ENCODE results near the gene GUCA1C.

Gene GUCA1C

DNA sequence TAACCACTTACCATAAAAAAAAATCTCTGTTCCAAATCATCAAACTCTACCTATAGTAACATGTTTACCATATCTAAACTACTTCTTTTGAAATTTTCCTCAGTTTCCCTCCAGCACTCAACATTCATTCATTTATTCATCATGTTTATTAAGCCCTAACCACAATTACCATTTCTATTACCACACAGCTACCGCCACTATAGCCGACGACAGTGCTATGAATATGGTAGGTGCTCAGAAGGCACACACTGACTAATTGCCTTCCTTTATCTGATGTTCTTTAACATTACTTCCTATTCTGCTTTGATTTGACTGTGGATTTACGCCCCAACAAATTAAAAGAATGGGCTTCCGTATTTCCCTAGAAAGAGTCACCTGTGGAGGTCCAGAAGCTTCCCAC is 43.9 kb downstream of the GUCA1C start:
- no peak for DNase-seq (ENCODE audit: low read depth in 2 of 2)

DNA sequence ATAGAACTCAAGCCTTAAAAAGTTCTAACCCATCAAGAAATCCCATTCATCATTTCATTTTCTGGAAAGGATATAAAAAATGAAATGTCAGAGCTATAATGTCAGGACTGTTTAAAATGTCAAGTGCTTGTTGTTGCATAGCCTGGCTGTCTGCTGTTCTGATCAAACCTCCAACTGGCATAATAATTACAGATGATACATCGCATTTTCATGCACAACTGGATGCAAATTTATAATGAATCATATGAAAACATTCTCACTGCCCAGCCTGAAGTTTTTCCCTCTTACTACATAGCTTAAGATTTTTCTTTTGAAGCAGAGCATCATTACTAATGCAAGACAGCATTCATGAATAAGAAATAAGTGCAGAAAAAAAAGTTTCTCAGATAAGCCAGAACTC is 46.5 kb downstream of the GUCA1C start:
- DNase-seq (ENCODE audit: low read depth in 2 of 2), result no peak

DNA sequence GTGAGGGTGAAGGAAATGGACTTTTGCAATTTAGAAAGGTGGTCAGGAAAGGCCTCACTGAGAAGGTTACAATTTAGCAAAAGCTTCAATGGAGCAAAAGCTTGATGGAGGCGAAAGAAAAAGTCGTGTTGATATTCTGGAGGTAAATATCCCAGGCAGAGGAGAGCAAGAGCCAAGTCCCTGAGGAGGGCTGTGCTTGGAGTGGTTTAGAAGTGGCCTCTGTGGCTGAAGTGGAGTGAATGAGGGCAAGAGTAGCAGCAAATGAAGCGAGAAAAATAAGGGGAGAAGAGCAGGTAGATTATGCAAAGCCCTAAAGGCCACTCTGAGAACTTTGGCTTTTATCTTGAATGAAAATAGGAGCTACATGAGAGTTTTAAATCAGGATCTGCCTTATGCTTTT is 54.1 kb downstream of the GUCA1C start:
- no peak for DNase-seq (ENCODE audit: low read depth in 2 of 2)

DNA sequence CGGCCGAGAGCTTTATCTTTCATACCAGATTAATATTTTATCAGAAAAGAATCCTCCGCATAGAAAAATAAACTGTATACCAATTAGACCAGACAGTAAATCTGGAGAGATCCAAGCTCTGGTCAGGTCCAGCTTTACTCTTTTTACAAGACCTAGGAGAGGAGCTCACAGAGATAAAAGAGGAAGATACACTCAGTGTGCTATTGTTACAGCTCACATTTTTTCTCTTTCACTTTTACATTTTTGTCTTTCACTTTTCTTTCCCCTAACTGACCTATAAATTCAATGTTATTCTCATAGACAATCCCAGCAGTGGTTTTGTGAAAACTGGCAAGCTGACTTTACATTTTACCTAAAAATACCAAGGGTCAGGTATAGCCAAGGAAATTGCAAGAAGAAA is 55.8 kb downstream of the GUCA1C start:
- DNase-seq (ENCODE audit: low read depth in 2 of 2), result no peak

- no peak for DNase-seq (ENCODE audit: low read depth in 2 of 2)
Measured at GRCh38 chr3:108894981-108895380, 58.7 kb downstream of the GUCA1C start.

GRCh38 chr3:108891833-108892232 is 61.8 kb downstream of the GUCA1C start:
- no peak for DNase-seq (ENCODE audit: low read depth in 2 of 2)

- DNase-seq (ENCODE audit: low read depth in 2 of 2), result no peak
Measured at GRCh38 chr3:108887777-108888176, 65.9 kb downstream of the GUCA1C start.

DNA sequence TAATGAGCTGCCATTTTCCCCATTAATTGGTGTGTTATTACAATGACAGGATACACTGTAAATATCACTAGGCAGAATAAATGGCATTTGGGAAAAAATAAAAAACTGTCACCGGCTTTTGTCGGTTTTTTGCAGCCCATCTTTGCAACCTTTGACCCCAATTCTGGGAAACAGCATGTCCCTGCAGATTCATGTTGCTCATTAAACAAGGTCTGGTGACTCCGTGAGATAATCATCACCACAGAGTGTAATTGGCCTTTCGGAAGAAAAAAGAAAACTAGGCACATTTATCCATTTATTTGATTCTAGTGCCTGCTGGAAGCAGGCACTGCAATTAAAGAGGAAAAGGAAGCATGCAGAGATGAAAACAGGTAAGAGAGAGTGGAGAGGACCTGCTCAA is 66.6 kb downstream of the GUCA1C start:
- no peak for DNase-seq (ENCODE audit: low read depth in 2 of 2)

- no peak for DNase-seq (ENCODE audit: low read depth in 2 of 2)
Measured at GRCh38 chr3:108883373-108883772, 70.3 kb downstream of the GUCA1C start.

DNA sequence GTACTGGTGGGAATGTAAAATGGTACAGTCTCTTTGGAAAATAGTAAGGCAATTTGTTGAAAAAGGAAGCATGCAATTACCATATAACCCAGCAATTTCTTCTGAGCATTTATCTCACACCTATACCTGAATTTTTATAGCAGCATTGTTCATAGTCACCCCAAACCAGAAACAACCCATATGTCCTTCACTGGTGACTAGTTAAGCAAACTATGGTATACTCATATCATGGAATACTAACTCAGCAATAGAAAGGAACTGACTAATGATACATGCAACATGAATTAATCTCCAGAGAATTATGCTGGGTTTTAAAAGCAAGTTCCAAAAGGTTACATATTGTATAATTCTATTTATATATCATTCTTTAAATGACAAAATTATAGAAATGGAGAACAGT is 70.9 kb downstream of the GUCA1C start:
- no peak for DNase-seq (ENCODE audit: low read depth in 2 of 2)

- no peak for DNase-seq (ENCODE audit: low read depth in 2 of 2)
Measured at GRCh38 chr3:108879915-108880314, 73.8 kb downstream of the GUCA1C start.

DNA sequence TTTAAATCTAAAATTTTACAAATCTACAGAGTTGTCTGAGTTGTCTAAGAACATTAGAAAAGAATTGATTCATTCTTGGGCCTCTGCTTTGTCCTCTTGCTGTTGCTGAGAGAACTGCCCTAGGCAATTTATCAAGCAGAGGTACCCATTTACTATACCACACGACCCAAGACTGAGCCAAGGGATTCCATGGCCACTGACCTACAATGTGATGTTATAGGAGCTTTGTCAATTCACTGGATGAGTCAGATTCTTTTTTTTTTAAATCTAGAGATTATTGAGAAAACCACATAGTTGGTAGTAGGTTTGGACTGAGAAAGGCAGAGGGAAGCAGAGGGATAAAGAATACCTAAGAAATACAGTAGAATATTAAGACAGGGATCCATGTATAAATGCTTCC is 75.8 kb downstream of the GUCA1C start:
- DNase-seq (ENCODE audit: low read depth in 2 of 2), result no peak

DNA sequence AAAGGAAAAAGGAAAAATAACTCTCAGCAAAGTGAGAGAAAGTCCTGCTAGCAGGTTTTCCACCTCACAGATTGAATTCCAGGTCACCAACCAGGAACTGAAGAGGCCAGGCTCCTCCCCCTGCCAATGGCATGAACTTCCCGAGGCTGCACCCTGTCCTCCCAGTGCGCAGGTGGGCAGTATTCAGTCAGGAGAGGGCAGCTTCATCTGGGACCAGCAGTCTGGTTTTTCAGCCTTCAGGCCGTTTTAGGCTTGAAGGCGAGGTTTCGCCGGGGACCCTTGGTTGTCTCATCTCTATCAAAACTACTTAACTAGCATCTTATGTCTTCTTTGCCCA is 89.9 kb downstream of the GUCA1C start:
- DNase-seq (ENCODE audit: low read depth in 2 of 2), result no peak

GRCh38 chr3:108862865-108863798 is 90.5 kb downstream of the GUCA1C start:
- DNase-seq (ENCODE audit: low read depth in 2 of 2), result no peak

DNA sequence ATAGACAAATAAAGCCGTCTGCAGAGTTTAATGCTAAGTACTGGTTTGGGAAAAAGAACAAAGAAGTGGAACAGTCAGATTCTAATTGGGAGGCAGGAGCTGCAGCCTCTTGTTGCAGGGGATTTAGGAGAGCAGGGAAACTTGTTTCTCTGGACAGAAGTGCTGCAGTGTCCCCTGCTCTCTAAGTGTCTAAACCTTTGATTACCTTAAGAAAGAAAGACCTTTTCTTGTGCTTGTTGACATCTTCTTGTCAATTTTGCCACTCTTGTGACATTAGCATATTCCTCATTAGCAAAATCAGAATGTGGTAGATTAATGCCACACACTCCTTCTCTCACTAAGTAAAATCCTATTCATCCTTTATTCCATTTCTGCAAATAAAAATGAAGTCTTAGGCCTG is 92.3 kb downstream of the GUCA1C start:
- no peak for DNase-seq (ENCODE audit: low read depth in 2 of 2)

Data from stimulated activated CD8-positive, alpha-beta memory T cell treated with anti-CD3 and anti-CD28 coated beads, Interleukin-2, amount 100 ng/mL, for 48 hours (primary cell).